Measurements from ENCODE around the gene MBD6.
"Not testable (repeated sequence)": the region's sequence is repeated elsewhere in the genome, so short reads cannot be mapped to it uniquely, and the experiment has no call there.

Gene MBD6

GRCh38 chr12:57496822-57497221, 25.8 kb upstream of the MBD6 start:
- H3K36me3 ChIP-seq (replicated peaks) = peaks cover 64% of the 10 kb centered on the region
- in situ Hi-C loops (cut with HindIII; ENCODE audit: low pct_ligation_motif_present, low sequenced_read_pairs) = no loop called here
- H3K27me3 ChIP-seq (replicated peaks) = no peaks in the 10 kb centered on the region

GRCh38 chr12:57497223-57498131, 25.1 kb upstream of the MBD6 start:
- TF ChIP-seq CTCF (IDR thresholded peaks at IDR 0.05; ENCODE audit: low read depth, low read length, missing control alignments) = no peak
- H3K27me3 ChIP-seq (replicated peaks) = no peaks in the 10 kb centered on the region
- H3K4me3 ChIP-seq (ENCODE audit: low read depth, low read length) = no peak overlapping the region
- peaks cover 66% of the 10 kb centered on the region for H3K36me3 ChIP-seq (replicated peaks)
- in situ Hi-C loops (cut with HindIII; ENCODE audit: low pct_ligation_motif_present, low sequenced_read_pairs) = no loop called here
- H3K27ac ChIP-seq = no peak overlapping the region
- no peak for DNase-seq

More at GRCh38 chr12:57496822-57497221, 25.8 kb upstream of the MBD6 start:
- DNase-seq = no peak
- Histone ChIP-seq H3K4me3 (ENCODE audit: low read depth, low read length) (no peak overlapping the region), H3K27ac (no peak overlapping the region)
- no peak for TF ChIP-seq CTCF (IDR thresholded peaks at IDR 0.05; ENCODE audit: low read depth, low read length, missing control alignments)

GRCh38 chr12:57498132-57498502, 24.5 kb upstream of the MBD6 start:
- in situ Hi-C loops (cut with HindIII; ENCODE audit: low pct_ligation_motif_present, low sequenced_read_pairs) = no loop called here
- Histone ChIP-seq H3K27me3 (replicated peaks) (no peaks in the 10 kb centered on the region), H3K4me3 (ENCODE audit: low read depth, low read length) (no peak overlapping the region), H3K36me3 (replicated peaks) (peaks cover 60% of the 10 kb centered on the region), H3K27ac (no peak overlapping the region)
- no peak for DNase-seq
- peak; percentile 37 for TF ChIP-seq CTCF (IDR thresholded peaks at IDR 0.05; ENCODE audit: low read depth, low read length, missing control alignments)

GRCh38 chr12:57498571-57498970, 24.1 kb upstream of the MBD6 start:
- Histone ChIP-seq H3K27ac (no peak overlapping the region), H3K4me3 (ENCODE audit: low read depth, low read length) (no peak overlapping the region), H3K27me3 (replicated peaks) (no peaks in the 10 kb centered on the region), H3K36me3 (replicated peaks) (peaks cover 64% of the 10 kb centered on the region)
- TF ChIP-seq CTCF (IDR thresholded peaks at IDR 0.05; ENCODE audit: low read depth, low read length, missing control alignments) = no peak
- DNase-seq = no peak
- in situ Hi-C loops (cut with HindIII; ENCODE audit: low pct_ligation_motif_present, low sequenced_read_pairs) = no loop called here

GRCh38 chr12:57500213-57500612, 22.4 kb upstream of the MBD6 start:
- H3K27me3 ChIP-seq (replicated peaks) = no peaks in the 10 kb centered on the region
- no peak overlapping the region for H3K27ac ChIP-seq
- H3K4me3 ChIP-seq (ENCODE audit: low read depth, low read length) = no peak overlapping the region
- TF ChIP-seq CTCF (IDR thresholded peaks at IDR 0.05; ENCODE audit: low read depth, low read length, missing control alignments) = no peak
- no peak for DNase-seq
- in situ Hi-C loops (cut with HindIII; ENCODE audit: low pct_ligation_motif_present, low sequenced_read_pairs) = no loop called here
- peaks cover 76% of the 10 kb centered on the region for H3K36me3 ChIP-seq (replicated peaks)

- in situ Hi-C loops (cut with HindIII; ENCODE audit: low pct_ligation_motif_present, low sequenced_read_pairs); H3K4me3 ChIP-seq (ENCODE audit: low read depth, low read length); H3K27ac ChIP-seq; DNase-seq; H3K27me3 ChIP-seq (replicated peaks): not testable (repeated sequence)
- peaks cover 73% of the 10 kb centered on the region for H3K36me3 ChIP-seq (replicated peaks)
These were observed 20.2 kb upstream of the MBD6 start for GRCh38 chr12:57502311-57502969.

- peaks cover 58% of the 10 kb centered on the region for H3K36me3 ChIP-seq (replicated peaks)
- H3K27me3 ChIP-seq (replicated peaks); H3K27ac ChIP-seq; DNase-seq; H3K4me3 ChIP-seq (ENCODE audit: low read depth, low read length); in situ Hi-C loops (cut with HindIII; ENCODE audit: low pct_ligation_motif_present, low sequenced_read_pairs): not testable (repeated sequence)
These were observed 16.1 kb upstream of the MBD6 start for GRCh38 chr12:57506541-57506940.

- in situ Hi-C loops (cut with HindIII; ENCODE audit: low pct_ligation_motif_present, low sequenced_read_pairs); H3K4me3 ChIP-seq (ENCODE audit: low read depth, low read length); H3K27me3 ChIP-seq (replicated peaks); DNase-seq; H3K27ac ChIP-seq: not testable (repeated sequence)
- peaks cover 62% of the 10 kb centered on the region for H3K36me3 ChIP-seq (replicated peaks)
These were observed 14.8 kb upstream of the MBD6 start for GRCh38 chr12:57507796-57508195.

All from brain microvascular endothelial cell (primary cell).